Fibroblast of villous mesenchyme (primary cell): ENCODE results near the gene MIGA2. TPM values are rescaled to one million over a fixed set of nuclear protein-coding genes. Genes with fewer than 3 reads are reported as not detected.

Source experiments
- DNase-seq: peaks from one replicate; pipeline ENCODE4 v3.0.0-alpha.2; 2010; ENCODE audit warnings: low read depth
- H3K4me3 ChIP-seq: 2 replicates; pipeline ENCODE4 v1.5.1; 2011; ENCODE audit warnings: low read depth, mild to moderate bottlenecking, low read length
- total RNA-seq: library from RNA; depleted of rRNA; stranded (reverse); fragments of >200 nt; gene quantifications from 2 replicates; pipeline ENCODE4 v1.2.3, GENCODE V29; 2012
- TF ChIP-seq, protein P1 (sequence below): IDR thresholded peaks from 2 replicates; pipeline ENCODE4 v1.5.1; 2012; ENCODE audit warnings: low read depth, mild to moderate bottlenecking, low read length; ENCODE audit not compliant: insufficient read depth

Gene MIGA2
- total RNA-seq, 1 donor = 22.5 TPM

DNA sequence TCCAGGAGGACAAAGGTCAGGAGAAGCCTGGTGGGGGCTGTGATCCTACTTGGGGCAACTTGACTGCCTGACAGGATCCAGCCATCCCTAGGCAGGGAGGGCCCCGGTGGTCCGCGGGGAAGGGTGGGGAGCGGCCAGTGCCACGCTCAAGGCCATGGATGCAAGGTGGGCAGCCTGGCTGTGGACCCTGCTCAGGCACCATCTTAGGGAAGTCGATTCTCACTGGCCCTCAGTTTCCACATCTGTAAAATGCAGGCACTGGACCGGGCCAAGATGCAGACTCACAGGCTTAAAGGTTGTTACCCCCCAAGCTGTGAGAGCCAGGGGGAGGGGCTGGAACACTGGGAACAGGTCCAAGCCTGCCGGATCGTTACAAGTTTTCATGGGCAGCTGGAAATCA, 35.7 kb downstream of the MIGA2 start:
- no peak for DNase-seq
- no peak overlapping the region for H3K4me3 ChIP-seq
- TF ChIP-seq, protein P1, sequence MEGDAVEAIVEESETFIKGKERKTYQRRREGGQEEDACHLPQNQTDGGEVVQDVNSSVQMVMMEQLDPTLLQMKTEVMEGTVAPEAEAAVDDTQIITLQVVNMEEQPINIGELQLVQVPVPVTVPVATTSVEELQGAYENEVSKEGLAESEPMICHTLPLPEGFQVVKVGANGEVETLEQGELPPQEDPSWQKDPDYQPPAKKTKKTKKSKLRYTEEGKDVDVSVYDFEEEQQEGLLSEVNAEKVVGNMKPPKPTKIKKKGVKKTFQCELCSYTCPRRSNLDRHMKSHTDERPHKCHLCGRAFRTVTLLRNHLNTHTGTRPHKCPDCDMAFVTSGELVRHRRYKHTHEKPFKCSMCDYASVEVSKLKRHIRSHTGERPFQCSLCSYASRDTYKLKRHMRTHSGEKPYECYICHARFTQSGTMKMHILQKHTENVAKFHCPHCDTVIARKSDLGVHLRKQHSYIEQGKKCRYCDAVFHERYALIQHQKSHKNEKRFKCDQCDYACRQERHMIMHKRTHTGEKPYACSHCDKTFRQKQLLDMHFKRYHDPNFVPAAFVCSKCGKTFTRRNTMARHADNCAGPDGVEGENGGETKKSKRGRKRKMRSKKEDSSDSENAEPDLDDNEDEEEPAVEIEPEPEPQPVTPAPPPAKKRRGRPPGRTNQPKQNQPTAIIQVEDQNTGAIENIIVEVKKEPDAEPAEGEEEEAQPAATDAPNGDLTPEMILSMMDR = no peak

DNA sequence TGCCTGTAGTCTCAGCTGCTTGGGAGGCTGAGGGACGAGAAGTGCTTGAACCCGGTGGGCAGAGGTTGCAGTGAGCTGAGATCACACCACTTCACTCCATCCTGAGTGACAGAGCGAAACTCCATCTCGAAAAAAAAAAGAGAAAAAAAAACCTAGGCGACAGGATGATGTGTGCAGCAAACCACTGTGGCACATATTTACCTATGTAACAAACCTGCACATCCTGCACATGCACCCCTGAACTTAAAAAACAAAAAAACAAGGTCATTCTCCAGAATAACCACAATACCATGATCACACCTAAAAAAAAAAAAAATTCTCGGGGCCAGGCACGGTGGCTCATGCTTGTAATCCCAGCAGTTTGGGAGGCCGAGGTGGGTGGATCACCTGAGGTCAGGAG, 37.0 kb downstream of the MIGA2 start:
- no peak overlapping the region for H3K4me3 ChIP-seq
- DNase-seq = no peak
- TF ChIP-seq, protein P1 = no peak

DNA sequence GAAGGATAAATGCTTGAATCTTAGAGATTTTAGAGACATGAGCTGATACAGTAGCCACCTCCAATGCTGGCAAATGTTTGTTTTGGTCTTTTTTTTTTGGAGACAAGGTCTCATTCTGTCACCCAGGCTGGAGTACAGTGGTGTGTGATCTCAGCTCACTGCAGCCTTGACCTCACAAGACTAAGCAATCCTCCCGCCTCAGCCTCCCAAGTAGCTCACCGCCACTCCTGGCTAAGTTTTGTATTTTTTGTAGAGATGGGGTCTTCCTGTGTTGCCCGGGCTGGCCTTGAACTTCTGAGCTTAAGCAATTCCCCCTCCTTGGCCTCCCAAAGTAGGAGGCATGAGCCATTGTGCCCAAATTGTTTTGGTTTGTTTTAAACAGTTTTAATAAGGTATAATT, 37.7 kb downstream of the MIGA2 start:
- no peak overlapping the region for H3K4me3 ChIP-seq
- DNase-seq = no peak
- TF ChIP-seq, protein P1 = no peak

DNA sequence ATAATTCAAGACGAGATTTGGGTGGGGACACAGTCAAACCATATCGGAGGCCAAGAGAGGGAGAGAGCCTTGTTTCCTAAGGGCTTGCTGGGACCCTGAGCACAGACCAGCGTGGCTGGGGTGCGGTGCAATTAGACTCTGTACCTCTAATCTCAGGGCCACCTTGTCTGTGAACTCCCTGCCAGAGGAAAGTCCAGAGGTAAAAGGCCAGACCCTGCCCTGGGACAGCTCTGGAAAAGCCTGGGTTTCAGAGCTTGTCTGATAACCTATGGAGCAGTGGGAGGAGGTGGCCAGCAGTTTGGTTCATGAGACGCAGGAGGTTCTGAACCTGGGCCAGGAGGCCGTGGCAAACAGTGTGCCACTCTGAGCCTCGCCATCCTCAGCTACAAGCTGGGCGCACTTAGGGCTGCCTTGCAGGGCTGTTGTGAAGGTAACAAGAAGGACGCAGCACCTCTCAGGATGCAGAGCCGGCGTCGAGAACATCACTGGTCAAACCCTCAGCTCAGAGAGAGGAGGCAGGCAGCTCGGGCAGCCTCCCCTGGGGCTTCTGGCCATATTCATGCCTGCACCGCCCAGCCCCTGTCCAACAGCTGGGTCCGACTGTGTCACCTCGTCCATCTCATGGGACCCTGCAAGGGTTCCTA, 39.7 kb downstream of the MIGA2 start:
- DNase-seq = no peak
- H3K4me3 ChIP-seq = no peak overlapping the region
- TF ChIP-seq, protein P1 = no peak

DNA sequence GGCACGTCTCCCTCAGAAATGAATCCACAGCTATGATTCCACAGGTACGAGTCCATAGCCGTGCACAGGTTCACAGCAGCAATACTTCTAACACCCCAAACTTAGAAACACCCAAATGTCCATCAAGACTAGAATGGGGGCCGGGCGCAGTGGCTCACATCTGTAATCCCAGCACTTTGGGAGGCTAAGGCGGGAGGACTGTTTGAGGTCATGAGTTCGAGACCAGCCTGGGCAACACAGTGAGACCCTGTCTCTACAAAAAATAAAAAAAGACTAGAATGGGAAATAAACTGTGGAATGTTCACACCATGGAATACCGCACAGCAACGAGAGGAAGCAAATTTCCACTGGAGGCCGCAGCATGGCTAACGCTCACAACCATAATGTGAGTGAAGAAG, 40.2 kb downstream of the MIGA2 start:
- TF ChIP-seq, protein P1 = no peak
- no peak for DNase-seq
- no peak overlapping the region for H3K4me3 ChIP-seq

DNA sequence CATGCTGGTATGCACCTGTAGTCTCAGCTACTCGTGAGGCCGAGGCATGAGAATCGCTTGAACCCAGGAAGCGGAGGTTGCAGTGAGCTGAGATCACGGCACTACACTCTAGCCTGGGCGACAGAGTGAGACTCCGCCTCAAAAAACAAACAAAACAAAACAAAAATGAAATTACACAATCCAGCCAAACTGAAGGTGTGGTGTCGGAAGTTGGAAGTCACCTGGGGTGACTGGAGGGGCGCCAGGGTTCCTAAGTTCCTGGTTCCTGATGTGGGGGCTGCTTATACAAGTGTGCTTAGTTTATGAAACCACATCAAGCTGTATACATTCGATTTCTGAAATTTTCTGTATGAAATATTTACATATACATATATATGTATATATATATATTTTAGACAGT, 40.8 kb downstream of the MIGA2 start:
- DNase-seq = no peak
- H3K4me3 ChIP-seq = no peak overlapping the region
- TF ChIP-seq, protein P1 = no peak

DNA sequence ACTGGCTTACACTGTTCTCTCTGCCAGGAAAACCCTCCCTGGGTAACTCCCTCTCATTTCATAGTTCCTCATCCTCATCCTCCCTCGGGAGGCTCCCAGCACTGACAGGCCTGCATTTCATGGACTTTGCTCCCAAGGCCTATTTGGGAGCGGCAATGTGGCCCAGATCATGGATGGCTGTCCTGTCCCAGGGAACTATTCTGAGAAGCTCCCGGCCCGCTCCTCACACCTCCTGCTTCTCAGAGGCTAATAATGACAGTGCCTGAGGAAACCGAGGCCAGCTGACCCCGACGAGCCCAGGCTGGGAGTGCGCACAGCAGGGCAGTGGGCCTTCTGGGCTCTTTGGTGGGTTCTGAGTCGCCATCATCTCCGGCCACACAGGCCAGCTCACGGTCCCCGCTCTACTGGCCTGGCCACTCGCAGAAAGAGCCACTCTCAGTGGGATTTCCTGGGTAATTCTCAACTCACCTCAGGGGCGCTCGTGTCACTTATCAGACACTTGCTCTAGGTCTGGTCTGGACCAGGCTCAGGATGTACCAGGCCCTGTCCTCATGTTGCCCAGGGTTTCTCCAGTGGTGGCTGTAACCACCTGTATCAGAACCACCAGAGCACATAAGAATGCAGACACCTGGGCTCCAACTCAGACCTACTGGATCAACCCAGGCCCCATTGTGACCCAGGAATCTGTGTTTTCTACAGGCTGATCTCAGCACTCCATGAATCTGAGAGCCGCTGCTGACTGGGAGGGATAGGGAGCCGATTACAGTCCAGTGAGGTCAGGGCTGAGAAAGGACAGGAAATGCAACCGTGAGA, 42.5 kb downstream of the MIGA2 start:
- DNase-seq = no peak
- H3K4me3 ChIP-seq = no peak overlapping the region
- TF ChIP-seq, protein P1 = no peak
